DOHH2 (cell line): Measurements from ENCODE around the gene SIRPG.

ENCODE experiments used
- H3F3A ChIP-seq: fragments of 200-600 bp; sonication (generic), shearing (Covaris generic); 2 replicates; pipeline ENCODE4 v1.6.0; 2016; ENCODE audit warnings: antibody characterized with exemption, mild to moderate bottlenecking; ENCODE audit not compliant: control insufficient read depth, insufficient read depth
- H3K27ac ChIP-seq: fragments of 200-600 bp; sonication (generic); 2 replicates; pipeline ENCODE4 v1.5.1; 2014; ENCODE audit warnings: low read depth, mild to moderate bottlenecking, low read length, moderate library complexity
- H3K27me3 ChIP-seq: fragments of 200-600 bp; sonication (generic); 2 replicates; pipeline ENCODE4 v1.6.1; 2014; ENCODE audit warnings: mild to moderate bottlenecking, low read length, mixed read lengths; ENCODE audit not compliant: control insufficient read depth
- H3K36me3 ChIP-seq: fragments of 200-600 bp; sonication (generic); 2 replicates; pipeline ENCODE4 v1.6.1; 2014; ENCODE audit warnings: mild to moderate bottlenecking, low read length, moderate library complexity, mixed read lengths; ENCODE audit not compliant: control insufficient read depth
- H3K4me1 ChIP-seq: fragments of 200-600 bp; sonication (generic); 2 replicates; pipeline ENCODE4 v1.6.1; 2014; ENCODE audit warnings: mild to moderate bottlenecking, low read length, mixed read lengths; ENCODE audit not compliant: control insufficient read depth
- H3K4me2 ChIP-seq: fragments of 200-600 bp; sonication (generic); 2 replicates; pipeline ENCODE4 v1.6.0; 2014; ENCODE audit warnings: mild to moderate bottlenecking, low read length, moderate library complexity
- H3K4me3 ChIP-seq: fragments of 200-600 bp; sonication (generic); 2 replicates; pipeline ENCODE4 v1.5.1; 2014; ENCODE audit warnings: mild to moderate bottlenecking, low read length, mixed read lengths
- H3K79me2 ChIP-seq: fragments of 200-600 bp; sonication (generic); 2 replicates; pipeline ENCODE4 v1.6.1; 2014; ENCODE audit warnings: mild to moderate bottlenecking, low read length, mixed read lengths; ENCODE audit not compliant: control insufficient read depth
- H3K9me2 ChIP-seq: fragments of 200-600 bp; sonication (generic); replicated peaks from 2 replicates; pipeline ENCODE4 v1.6.1; 2014; ENCODE audit warnings: mild to moderate bottlenecking, low read length, mixed read lengths; ENCODE audit not compliant: control insufficient read depth
- H3K9me3 ChIP-seq: fragments of 200-600 bp; sonication (generic); 2 replicates; pipeline ENCODE4 v1.6.1; 2014; ENCODE audit warnings: antibody characterized with exemption, low read length, mixed read lengths; ENCODE audit not compliant: control insufficient read depth, insufficient read depth
- H4K20me1 ChIP-seq: fragments of 200-600 bp; sonication (generic); 2 replicates; pipeline ENCODE4 v1.6.0; 2014; ENCODE audit warnings: low read depth, mild to moderate bottlenecking, antibody characterized with exemption, low read length, moderate library complexity; ENCODE audit not compliant: control insufficient read depth, insufficient read depth
- EZH2phosphoT487 ChIP-seq: fragments of 200-600 bp; sonication (generic); IDR thresholded peaks from 2 replicates; pipeline ENCODE4 v1.6.1; 2017; ENCODE audit warnings: borderline replicate concordance, mild to moderate bottlenecking, antibody characterized with exemption, low read length, moderate library complexity, mixed read lengths
- TF ChIP-seq, protein P1 (sequence below): fragments of 200-600 bp; sonication (generic); IDR thresholded peaks from one replicate; pipeline ENCODE4 v1.5.1; 2014; ENCODE audit warnings: antibody characterized with exemption, mild to moderate bottlenecking, low read depth, low read length; ENCODE audit not compliant: poor library complexity, severe bottlenecking

SIRPG gene

DNA sequence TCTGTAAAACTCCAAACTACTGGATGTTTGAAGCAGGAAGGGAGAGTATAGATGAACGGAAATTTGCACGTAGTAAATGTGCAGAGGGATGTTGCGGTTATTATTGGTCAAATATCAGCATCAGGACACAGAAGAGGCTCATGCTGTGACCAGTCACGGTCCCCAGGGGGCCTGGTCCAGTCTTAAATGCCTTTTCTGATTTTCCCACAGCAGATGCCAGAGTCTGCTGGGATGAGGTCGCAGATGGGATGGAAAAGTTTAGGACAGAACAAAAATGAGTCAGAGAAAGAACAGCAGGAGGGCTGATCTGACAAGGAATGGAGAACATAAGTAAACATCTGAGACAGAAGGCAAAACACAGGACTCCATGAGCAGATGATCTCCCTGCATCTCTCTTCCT is 11.7 kb upstream of the SIRPG start:
- Histone ChIP-seq H3K9me2 (no peaks in the 10 kb centered on the region), H3K36me3 (no peaks in the 10 kb centered on the region), H3K27ac (no peak overlapping the region), H3K4me2 (no peak overlapping the region), H3K4me3 (no peak overlapping the region), H3K27me3 (0 out of 2 replicates have a peak, but pooled peaks cover 4% of the 10 kb centered on the region), H4K20me1 (no peaks in the 10 kb centered on the region), H3F3A (no peaks in the 10 kb centered on the region), H3K4me1 (no peaks in the 10 kb centered on the region), H3K9me3 (no peaks in the 10 kb centered on the region), H3K79me2 (no peaks in the 10 kb centered on the region)
- no peak for TF ChIP-seq EZH2phosphoT487

DNA sequence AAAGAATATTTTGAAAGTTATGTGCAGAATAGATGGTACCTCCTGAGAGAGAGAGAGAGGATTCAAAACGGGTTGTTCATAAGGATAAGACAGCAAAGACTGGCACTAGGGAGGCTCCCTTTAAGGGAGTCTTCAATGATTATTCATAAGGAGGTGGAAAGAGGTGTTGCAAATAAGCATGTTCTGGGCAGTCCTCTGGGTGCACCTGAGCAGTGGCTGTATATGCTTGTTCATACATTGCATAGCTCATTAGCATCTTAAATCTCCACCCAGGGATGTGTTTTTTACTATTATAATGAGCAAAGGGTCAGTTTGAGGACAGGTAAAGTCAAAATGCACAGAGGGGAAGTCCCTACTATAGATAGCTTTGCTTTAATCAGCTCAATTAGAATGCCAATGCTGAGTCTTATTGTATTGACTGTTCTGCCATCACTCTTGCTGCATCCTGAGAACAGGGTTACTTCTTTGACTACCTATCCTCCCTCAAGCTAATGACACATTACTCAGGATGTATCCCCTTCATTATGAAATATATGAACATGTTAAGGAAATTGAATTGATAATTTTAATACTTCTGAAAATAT is 10.0 kb upstream of the SIRPG start:
- H3K79me2 ChIP-seq = no peaks in the 10 kb centered on the region
- no peaks in the 10 kb centered on the region for H3F3A ChIP-seq
- H3K9me2 ChIP-seq = no peaks in the 10 kb centered on the region
- no peaks in the 10 kb centered on the region for H3K36me3 ChIP-seq
- H3K27ac ChIP-seq = no peak overlapping the region
- TF ChIP-seq, protein P1, sequence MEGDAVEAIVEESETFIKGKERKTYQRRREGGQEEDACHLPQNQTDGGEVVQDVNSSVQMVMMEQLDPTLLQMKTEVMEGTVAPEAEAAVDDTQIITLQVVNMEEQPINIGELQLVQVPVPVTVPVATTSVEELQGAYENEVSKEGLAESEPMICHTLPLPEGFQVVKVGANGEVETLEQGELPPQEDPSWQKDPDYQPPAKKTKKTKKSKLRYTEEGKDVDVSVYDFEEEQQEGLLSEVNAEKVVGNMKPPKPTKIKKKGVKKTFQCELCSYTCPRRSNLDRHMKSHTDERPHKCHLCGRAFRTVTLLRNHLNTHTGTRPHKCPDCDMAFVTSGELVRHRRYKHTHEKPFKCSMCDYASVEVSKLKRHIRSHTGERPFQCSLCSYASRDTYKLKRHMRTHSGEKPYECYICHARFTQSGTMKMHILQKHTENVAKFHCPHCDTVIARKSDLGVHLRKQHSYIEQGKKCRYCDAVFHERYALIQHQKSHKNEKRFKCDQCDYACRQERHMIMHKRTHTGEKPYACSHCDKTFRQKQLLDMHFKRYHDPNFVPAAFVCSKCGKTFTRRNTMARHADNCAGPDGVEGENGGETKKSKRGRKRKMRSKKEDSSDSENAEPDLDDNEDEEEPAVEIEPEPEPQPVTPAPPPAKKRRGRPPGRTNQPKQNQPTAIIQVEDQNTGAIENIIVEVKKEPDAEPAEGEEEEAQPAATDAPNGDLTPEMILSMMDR = no peak
- TF ChIP-seq EZH2phosphoT487 = no peak
- H3K27me3 ChIP-seq = 0 out of 2 replicates have a peak, but pooled peaks cover 3% of the 10 kb centered on the region
- H3K4me1 ChIP-seq = no peaks in the 10 kb centered on the region
- H3K9me3 ChIP-seq = no peaks in the 10 kb centered on the region
- H3K4me2 ChIP-seq = no peak overlapping the region
- no peak overlapping the region for H3K4me3 ChIP-seq
- no peaks in the 10 kb centered on the region for H4K20me1 ChIP-seq

GRCh38 chr20:1666802-1667201 is 9.2 kb upstream of the SIRPG start:
- H3K27ac ChIP-seq = no peak overlapping the region
- no peaks in the 10 kb centered on the region for H3K36me3 ChIP-seq
- no peaks in the 10 kb centered on the region for H3K79me2 ChIP-seq
- H3K4me2 ChIP-seq = no peak overlapping the region
- no peaks in the 10 kb centered on the region for H3F3A ChIP-seq
- no peaks in the 10 kb centered on the region for H4K20me1 ChIP-seq
- no peaks in the 10 kb centered on the region for H3K4me1 ChIP-seq
- H3K9me3 ChIP-seq = no peaks in the 10 kb centered on the region
- no peaks in the 10 kb centered on the region for H3K9me2 ChIP-seq
- no peak overlapping the region for H3K4me3 ChIP-seq
- TF ChIP-seq EZH2phosphoT487 = no peak
- TF ChIP-seq, protein P1 = no peak
- 0 out of 2 replicates have a peak, but pooled peaks cover 3% of the 10 kb centered on the region for H3K27me3 ChIP-seq

GRCh38 chr20:1665345-1665744 is 7.8 kb upstream of the SIRPG start:
- Histone ChIP-seq H3K4me3 (no peak overlapping the region), H3K36me3 (no peaks in the 10 kb centered on the region), H3F3A (no peaks in the 10 kb centered on the region), H3K27me3 (0 out of 2 replicates have a peak, but pooled peaks cover 3% of the 10 kb centered on the region), H3K4me2 (no peak overlapping the region), H3K9me2 (no peaks in the 10 kb centered on the region), H3K4me1 (no peaks in the 10 kb centered on the region), H3K27ac (no peak overlapping the region), H4K20me1 (no peaks in the 10 kb centered on the region), H3K9me3 (no peaks in the 10 kb centered on the region), H3K79me2 (no peaks in the 10 kb centered on the region)
- no peak for TF ChIP-seq EZH2phosphoT487
- TF ChIP-seq, protein P1 = no peak
